Colonic mucosa (tissue), 4 donors: Measurements from ENCODE around the gene PAFAH1B2. TPM values are rescaled to one million over a fixed set of nuclear protein-coding genes. Genes with fewer than 3 reads are reported as not detected.

Experiments used
- DNase-seq: peaks from one replicate; pipeline ENCODE4 v3.0.0-alpha.2; 2020
- H3K27ac ChIP-seq: fragments of 200-600 bp; one replicate; pipeline ENCODE4 v1.8.0; 2021
- H3K27me3 ChIP-seq: fragments of 200-600 bp; one replicate; pipeline ENCODE4 v1.8.0; 2021
- H3K36me3 ChIP-seq: fragments of 200-600 bp; one replicate; pipeline ENCODE4 v1.8.0; 2021
- H3K4me1 ChIP-seq: fragments of 200-600 bp; one replicate; pipeline ENCODE4 v1.8.0; 2021; ENCODE audit warnings: mild to moderate bottlenecking
- H3K4me3 ChIP-seq: fragments of 200-600 bp; one replicate; pipeline ENCODE4 v1.8.0; 2021
- H3K9ac ChIP-seq, 2 donors: one replicate each; pipeline ENCODE4 v1.7.0; 2013; ENCODE audit warnings: control low read depth in 2 of 2, low read depth in 2 of 2, low read length in 2 of 2
- H3K9me3 ChIP-seq: fragments of 200-600 bp; one replicate; pipeline ENCODE4 v1.8.0; 2021
- intact Hi-C: fragments of 100-400 bp; cut with DNase I; formaldehyde crosslinking; loops from one replicate; pipeline ENCODE4 v1.14.1; 2022
- total RNA-seq, 2 donors: library from RNA; stranded (reverse); fragmentation: NEBNext Ultra II Directional in 1 of 2; extraction: Animal tissue kit (Norgen Biotek cat#: 25700) in 1 of 2; gene quantifications; one replicate each; pipeline ENCODE4 v1.2.1, GENCODE V29; 2021
- TF ChIP-seq, protein P1 (sequence below): fragments of 200-600 bp; IDR thresholded peaks from one replicate; pipeline ENCODE4 v1.8.0; 2022; ENCODE audit warnings: antibody characterized with exemption, mild to moderate bottlenecking
- donor health status: healthy.
- donor health status: DM: no; HTN: no; CAD: no.
- donor health status: DM: no; HTN: no; CAD: no.

Gene PAFAH1B2
- total RNA-seq, 2 donors from 2014 or later = 76.4 to 80.5 TPM

DNA sequence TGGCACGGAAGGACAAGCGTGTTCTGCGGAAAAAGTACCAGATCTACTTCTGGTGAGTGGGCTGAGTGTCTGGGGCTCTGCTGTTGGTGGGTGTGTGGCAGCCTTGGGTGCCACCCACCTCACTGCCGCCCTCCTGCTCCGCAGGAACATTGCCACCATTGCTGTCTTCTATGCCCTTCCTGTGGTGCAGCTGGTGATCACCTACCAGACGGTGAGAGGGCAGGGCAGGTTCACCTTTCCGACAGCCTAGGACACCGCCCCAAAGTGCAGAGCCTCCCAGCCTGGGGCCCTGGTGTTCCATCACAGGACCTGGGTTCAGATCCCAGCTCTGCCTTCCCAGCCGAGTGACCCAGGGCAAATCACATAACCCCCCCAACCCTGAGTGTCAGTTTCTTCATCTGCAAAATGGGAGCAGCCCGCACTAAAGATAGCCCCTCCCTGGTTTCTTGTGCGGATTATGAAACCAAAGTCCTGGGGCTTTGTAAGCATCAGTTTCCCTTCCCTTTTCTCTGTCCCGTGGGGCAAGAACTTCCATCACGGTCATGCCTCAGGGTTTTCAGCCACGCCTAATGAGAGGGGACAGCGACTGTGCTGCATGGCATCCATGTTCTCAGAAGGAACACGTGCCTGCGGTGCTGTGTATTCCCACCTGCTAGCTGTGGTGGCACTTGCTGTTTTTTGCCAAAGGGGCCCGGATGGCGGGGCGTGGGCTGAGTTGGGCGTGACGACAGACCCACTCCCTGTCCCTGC is 45.3 kb downstream of the PAFAH1B2 start:
- H3K9me3 ChIP-seq = no peaks in the 10 kb centered on the region
- H3K36me3 ChIP-seq = no peaks in the 10 kb centered on the region
- peak; percentile 33 for DNase-seq
- H3K27me3 ChIP-seq = no peaks in the 10 kb centered on the region
- H3K4me1 ChIP-seq = no peaks in the 10 kb centered on the region
- H3K9ac ChIP-seq = no peak overlapping the region
- H3K27ac ChIP-seq = no peak overlapping the region
- TF ChIP-seq, protein P1, sequence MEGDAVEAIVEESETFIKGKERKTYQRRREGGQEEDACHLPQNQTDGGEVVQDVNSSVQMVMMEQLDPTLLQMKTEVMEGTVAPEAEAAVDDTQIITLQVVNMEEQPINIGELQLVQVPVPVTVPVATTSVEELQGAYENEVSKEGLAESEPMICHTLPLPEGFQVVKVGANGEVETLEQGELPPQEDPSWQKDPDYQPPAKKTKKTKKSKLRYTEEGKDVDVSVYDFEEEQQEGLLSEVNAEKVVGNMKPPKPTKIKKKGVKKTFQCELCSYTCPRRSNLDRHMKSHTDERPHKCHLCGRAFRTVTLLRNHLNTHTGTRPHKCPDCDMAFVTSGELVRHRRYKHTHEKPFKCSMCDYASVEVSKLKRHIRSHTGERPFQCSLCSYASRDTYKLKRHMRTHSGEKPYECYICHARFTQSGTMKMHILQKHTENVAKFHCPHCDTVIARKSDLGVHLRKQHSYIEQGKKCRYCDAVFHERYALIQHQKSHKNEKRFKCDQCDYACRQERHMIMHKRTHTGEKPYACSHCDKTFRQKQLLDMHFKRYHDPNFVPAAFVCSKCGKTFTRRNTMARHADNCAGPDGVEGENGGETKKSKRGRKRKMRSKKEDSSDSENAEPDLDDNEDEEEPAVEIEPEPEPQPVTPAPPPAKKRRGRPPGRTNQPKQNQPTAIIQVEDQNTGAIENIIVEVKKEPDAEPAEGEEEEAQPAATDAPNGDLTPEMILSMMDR = no peak
- no peak overlapping the region for H3K4me3 ChIP-seq
- intact Hi-C loops = no loop called here

DNA sequence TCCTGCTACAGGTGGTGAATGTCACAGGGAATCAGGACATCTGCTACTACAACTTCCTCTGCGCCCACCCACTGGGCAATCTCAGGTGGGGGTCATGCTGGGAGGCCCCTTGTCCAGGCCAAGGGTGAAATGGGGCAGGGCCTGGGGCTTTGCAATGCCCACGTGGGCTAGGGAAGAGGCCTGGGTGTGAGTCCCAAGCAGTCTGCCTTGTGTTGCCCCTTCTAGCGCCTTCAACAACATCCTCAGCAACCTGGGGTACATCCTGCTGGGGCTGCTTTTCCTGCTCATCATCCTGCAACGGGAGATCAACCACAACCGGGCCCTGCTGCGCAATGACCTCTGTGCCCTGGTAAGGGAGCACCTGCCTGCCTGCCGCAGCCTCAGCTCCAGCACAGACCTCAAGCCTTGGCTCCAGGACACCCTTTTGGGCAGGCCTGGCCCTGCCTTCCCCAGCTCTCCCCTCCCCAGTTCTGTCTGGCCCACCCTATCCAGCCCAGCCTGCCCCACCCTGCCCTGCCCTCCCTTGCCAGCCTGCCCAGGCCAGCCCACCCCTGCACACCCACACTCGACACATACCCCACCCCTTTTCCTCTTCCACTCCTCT is 46.0 kb downstream of the PAFAH1B2 start:
- Histone ChIP-seq H3K9ac (peak overlapping the region in 1 of 2 donors; percentile 12), H3K4me3 (no peak overlapping the region), H3K36me3 (no peaks in the 10 kb centered on the region), H3K9me3 (no peaks in the 10 kb centered on the region), H3K27me3 (no peaks in the 10 kb centered on the region), H3K27ac (no peak overlapping the region), H3K4me1 (no peaks in the 10 kb centered on the region)
- TF ChIP-seq, protein P1 = no peak
- no peak for DNase-seq
- intact Hi-C loops = no loop called here

DNA sequence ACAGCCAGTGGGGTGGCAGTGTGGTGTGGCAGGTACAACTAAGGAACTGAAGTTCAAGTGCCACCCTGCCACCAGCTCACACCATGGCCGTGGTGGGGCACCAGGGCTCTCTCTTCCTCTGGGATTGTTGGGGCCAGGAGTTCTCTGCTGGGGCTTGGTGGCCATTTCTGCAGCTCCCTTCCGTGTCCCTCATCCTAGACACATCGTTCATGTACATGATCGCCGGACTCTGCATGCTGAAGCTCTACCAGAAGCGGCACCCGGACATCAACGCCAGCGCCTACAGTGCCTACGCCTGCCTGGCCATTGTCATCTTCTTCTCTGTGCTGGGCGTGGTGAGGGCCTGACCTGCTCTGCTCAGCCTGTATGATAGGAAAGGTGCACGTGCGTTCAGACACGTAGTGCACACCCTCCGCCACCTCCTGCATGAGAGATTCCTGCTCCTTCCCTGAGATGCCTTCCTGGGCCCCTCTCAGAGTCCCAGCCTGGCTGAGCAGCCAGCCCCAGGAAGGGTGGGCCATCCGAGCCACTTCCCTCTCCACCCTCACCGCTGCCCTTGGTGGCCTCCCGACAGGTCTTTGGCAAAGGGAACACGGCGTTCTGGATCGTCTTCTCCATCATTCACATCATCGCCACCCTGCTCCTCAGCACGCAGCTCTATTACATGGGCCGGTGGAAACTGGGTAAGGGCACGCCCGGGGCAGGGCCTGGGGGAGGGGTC is 47.8 kb downstream of the PAFAH1B2 start:
- H3K4me1 ChIP-seq = no peaks in the 10 kb centered on the region
- DNase-seq = no peak
- no peaks in the 10 kb centered on the region for H3K9me3 ChIP-seq
- intact Hi-C loops = no loop called here
- H3K9ac ChIP-seq = no peak overlapping the region
- H3K36me3 ChIP-seq = no peaks in the 10 kb centered on the region
- no peak overlapping the region for H3K27ac ChIP-seq
- H3K27me3 ChIP-seq = no peaks in the 10 kb centered on the region
- TF ChIP-seq, protein P1 = no peak
- H3K4me3 ChIP-seq = no peak overlapping the region

DNA sequence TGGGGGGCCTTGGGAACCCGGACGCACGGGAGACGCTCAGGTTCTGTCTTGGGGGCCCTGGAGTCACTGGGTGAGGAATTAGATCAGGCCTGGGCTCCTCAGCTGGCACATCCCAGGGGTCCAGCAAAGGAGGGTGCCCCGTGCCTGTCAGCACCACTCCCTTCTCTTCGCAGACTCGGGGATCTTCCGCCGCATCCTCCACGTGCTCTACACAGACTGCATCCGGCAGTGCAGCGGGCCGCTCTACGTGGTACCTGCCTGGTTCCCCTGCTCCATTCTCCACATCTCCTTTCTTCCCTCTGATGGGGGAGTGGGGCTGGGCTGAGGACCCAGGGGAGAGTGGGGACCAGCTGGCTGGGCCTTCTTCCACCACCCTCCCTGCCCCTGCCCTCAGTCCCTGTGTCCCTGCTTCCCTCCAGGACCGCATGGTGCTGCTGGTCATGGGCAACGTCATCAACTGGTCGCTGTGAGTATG is 48.4 kb downstream of the PAFAH1B2 start:
- Histone ChIP-seq H3K27me3 (no peaks in the 10 kb centered on the region), H3K9ac (no peak overlapping the region), H3K36me3 (no peaks in the 10 kb centered on the region), H3K4me1 (no peaks in the 10 kb centered on the region), H3K27ac (no peak overlapping the region), H3K9me3 (no peaks in the 10 kb centered on the region), H3K4me3 (no peak overlapping the region)
- intact Hi-C loops = no loop called here
- TF ChIP-seq, protein P1 = no peak
- DNase-seq = no peak

DNA sequence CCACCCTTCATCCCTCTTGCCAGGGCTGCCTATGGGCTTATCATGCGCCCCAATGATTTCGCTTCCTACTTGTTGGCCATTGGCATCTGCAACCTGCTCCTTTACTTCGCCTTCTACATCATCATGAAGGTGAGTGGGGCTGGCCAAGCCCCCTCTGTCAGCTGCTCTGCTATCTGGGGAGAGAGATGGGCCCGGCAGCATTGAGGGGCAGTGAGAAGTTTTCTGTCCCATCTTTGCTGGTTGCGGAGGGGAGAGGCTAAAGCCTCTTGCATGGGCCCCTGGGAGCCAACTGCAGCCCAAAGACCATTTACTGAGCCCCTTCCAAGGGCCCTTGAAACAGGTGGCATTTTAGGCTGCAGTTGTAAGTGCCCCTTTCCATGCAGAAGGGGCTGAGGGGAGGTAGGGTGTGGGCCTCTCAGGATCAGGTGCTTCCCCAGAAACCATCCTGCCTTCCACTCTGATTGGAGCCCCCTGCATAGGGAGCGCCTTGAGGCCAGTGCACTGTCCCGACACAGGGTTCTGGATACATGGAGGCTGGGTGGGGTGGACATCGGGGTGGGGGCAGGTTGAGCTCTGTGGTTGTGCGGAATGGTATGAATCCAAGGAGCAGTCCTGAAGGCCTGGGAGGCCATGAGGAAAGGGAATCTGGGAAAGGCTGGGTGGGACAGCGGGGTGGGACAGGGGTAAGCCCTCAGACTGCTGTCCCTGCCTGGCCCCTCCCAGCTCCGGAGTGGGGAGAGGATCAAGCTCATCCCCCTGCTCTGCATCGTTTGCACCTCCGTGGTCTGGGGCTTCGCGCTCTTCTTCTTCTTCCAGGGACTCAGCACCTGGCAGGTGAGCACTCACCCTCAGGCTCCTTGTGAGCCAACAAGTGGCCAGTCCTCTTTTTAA is 49.3 kb downstream of the PAFAH1B2 start:
- H3K27ac ChIP-seq = no peak overlapping the region
- no peak overlapping the region for H3K4me3 ChIP-seq
- H3K9ac ChIP-seq = no peak overlapping the region
- TF ChIP-seq, protein P1 = no peak
- no peak for DNase-seq
- no peaks in the 10 kb centered on the region for H3K36me3 ChIP-seq
- H3K9me3 ChIP-seq = no peaks in the 10 kb centered on the region
- H3K27me3 ChIP-seq = no peaks in the 10 kb centered on the region
- H3K4me1 ChIP-seq = peaks cover 4% of the 10 kb centered on the region
- intact Hi-C loops = no loop called here
